HepG2 (cell line): Measurements from ENCODE around the gene MOGAT3. TPM values are rescaled to one million over a fixed set of nuclear protein-coding genes. Genes with fewer than 3 reads are reported as not detected.

Source experiments
- AGO2 ChIP-seq: fragments of 200-400 bp; formaldehyde crosslinking; optimal IDR thresholded peaks from 2 replicates; pipeline ENCODE3; 2017; ENCODE audit warnings: mild to moderate bottlenecking, low read depth, low read length, moderate library complexity
- BCL6 ChIP-seq: IDR thresholded peaks from 2 replicates; pipeline ENCODE4 v1.6.1; 2016; ENCODE audit warnings: missing genetic modification reagents, missing compliant biosample characterization
- HINFP ChIP-seq: sonication (generic); formaldehyde crosslinking; IDR thresholded peaks from 2 replicates; pipeline ENCODE4 v1.4.0; 2020; ENCODE audit warnings: low read depth, mild to moderate bottlenecking, missing genetic modification reagents
- HMGXB4 ChIP-seq, 2 experiments: sonication (generic) in 1 of 2; formaldehyde crosslinking in 1 of 2; IDR thresholded peaks; 2 replicates each; pipeline versions ENCODE4 v1.4.0 to v1.6.1; 2018 to 2020; ENCODE audit warnings: missing genetic modification reagents in 2 of 2, borderline replicate concordance in 1 of 2, low read depth in 1 of 2, mild to moderate bottlenecking in 1 of 2, missing biosample characterization in 1 of 2
- HNRNPH1 ChIP-seq: fragments of 200-400 bp; formaldehyde crosslinking; optimal IDR thresholded peaks from 2 replicates; pipeline ENCODE3; 2017; ENCODE audit warnings: mild to moderate bottlenecking, low read depth, low read length
- JUN ChIP-seq: sonication (generic); formaldehyde crosslinking; IDR thresholded peaks from 2 replicates; pipeline ENCODE4 v1.4.0; 2020; ENCODE audit warnings: mild to moderate bottlenecking, missing genetic modification reagents
- NRL ChIP-seq: sonication (generic); formaldehyde crosslinking; IDR thresholded peaks from 2 replicates; pipeline ENCODE4 v1.5.0; 2020; ENCODE audit warnings: missing genetic modification reagents, mild to moderate bottlenecking, moderate library complexity, borderline replicate concordance
- PAWR ChIP-seq: sonication (generic); formaldehyde crosslinking; IDR thresholded peaks from 2 replicates; pipeline ENCODE4 v1.4.0; 2020; ENCODE audit warnings: missing genetic modification reagents, mild to moderate bottlenecking, borderline replicate concordance
- REPIN1 ChIP-seq: sonication (generic); formaldehyde crosslinking; IDR thresholded peaks from 2 replicates; pipeline ENCODE4 v1.8.0; 2022; ENCODE audit warnings: missing genetic modification reagents, low read depth, mild to moderate bottlenecking, borderline replicate concordance
- STAT6 ChIP-seq: sonication (generic); formaldehyde crosslinking; IDR thresholded peaks from 2 replicates; pipeline ENCODE4 v1.4.0; 2020; ENCODE audit warnings: missing genetic modification reagents, mild to moderate bottlenecking, borderline replicate concordance
- TP53 ChIP-seq: sonication (generic); formaldehyde crosslinking; conservative IDR thresholded peaks from 2 replicates; pipeline ENCODE4 v1.4.0; 2020; ENCODE audit warnings: missing genetic modification reagents
- U2AF1 ChIP-seq: fragments of 200-400 bp; formaldehyde crosslinking; optimal IDR thresholded peaks from 2 replicates; pipeline ENCODE3; 2017; ENCODE audit warnings: mild to moderate bottlenecking, low read depth, low read length
- ZFP91 ChIP-seq: sonication (generic); formaldehyde crosslinking; IDR thresholded peaks from 2 replicates; pipeline ENCODE4 v1.9.0; 2022; ENCODE audit warnings: missing genetic modification reagents, mild to moderate bottlenecking, borderline replicate concordance
- ZFX ChIP-seq: sonication (generic); formaldehyde crosslinking; IDR thresholded peaks from 2 replicates; pipeline ENCODE4 v1.4.0; 2020; ENCODE audit warnings: mild to moderate bottlenecking, low read depth, missing genetic modification reagents, moderate library complexity
- ZNF160 ChIP-seq: sonication (generic); formaldehyde crosslinking; IDR thresholded peaks from 2 replicates; pipeline ENCODE4 v1.8.0; 2022; ENCODE audit warnings: mild to moderate bottlenecking, inconsistent platforms, missing genetic modification reagents
- ZNF552 ChIP-seq: sonication (generic); formaldehyde crosslinking; IDR thresholded peaks from 2 replicates; pipeline ENCODE4 v1.9.0; 2022; ENCODE audit warnings: missing genetic modification reagents, mild to moderate bottlenecking, borderline replicate concordance
- ZNF605 ChIP-seq: sonication (generic); formaldehyde crosslinking; IDR thresholded peaks from 2 replicates; pipeline ENCODE4 v1.8.0; 2022; ENCODE audit warnings: mild to moderate bottlenecking, missing genetic modification reagents
- ZNF768 ChIP-seq: sonication (generic); formaldehyde crosslinking; IDR thresholded peaks from 2 replicates; pipeline ENCODE4 v1.4.0; 2020; ENCODE audit warnings: missing genetic modification reagents
- ZNF772 ChIP-seq: sonication (generic); formaldehyde crosslinking; IDR thresholded peaks from 2 replicates; pipeline ENCODE4 v1.5.0; 2020; ENCODE audit warnings: mild to moderate bottlenecking, missing genetic modification reagents
- ZNF792 ChIP-seq: IDR thresholded peaks from 2 replicates; pipeline ENCODE4 v1.6.1; 2016
- ZSCAN31 ChIP-seq: sonication (generic); formaldehyde crosslinking; IDR thresholded peaks from 2 replicates; pipeline ENCODE4 v1.5.0; 2020; ENCODE audit warnings: low read depth, mild to moderate bottlenecking, missing genetic modification reagents
- polyA plus RNA-seq, 8 experiments: library from polyadenylated mRNA; depleted of rRNA in 3 of 8; stranded (reverse) in 7 of 8; unstranded in 1 of 8; fragments of >200 nt; fragmentation: Illumina TruSeq in 4 of 8; extraction: Trizol in 4 of 8; gene quantifications; 2 replicates each; pipeline versions ENCODE4 v1.2.1 to v1.2.3, GENCODE V29; 2011 to 2016; ENCODE audit warnings: low read depth in 4 of 8, missing spikeins in 1 of 8, mixed read lengths in 1 of 8; ENCODE audit not compliant: insufficient read depth in 1 of 8
- total RNA-seq, 5 experiments: library from RNA; depleted of rRNA; stranded (reverse); fragments of >200 nt; fragmentation: Illumina TruSeq; extraction: Trizol; gene quantifications; 2 replicates each; pipeline ENCODE4 v1.2.3, GENCODE V29; 2016; ENCODE audit warnings: low read depth in 1 of 5

The MOGAT3 gene
- total and polyA plus RNA-seq, 2 of the 13 experiments (the other 11 are each of a cell fraction or from before 2014, with no cell fraction given) = 22.5 to 30.5 TPM

- TF ChIP-seq ZNF552 (CRISPR knock-in tag) = 0 out of 2 replicates have a peak, but pooled peaks have one; percentile 10
- TF ChIP-seq HMGXB4 (CRISPR knock-in tag; IDR thresholded peaks at IDR 0.05; ENCODE audit: borderline replicate concordance in 1 of 2, low read depth in 1 of 2) = peak in 1 of 2 experiments; percentile 63; a peak in 1 of 4 replicates
- 0 out of 2 replicates have a peak, but pooled peaks have one; percentile 17 for TF ChIP-seq JUN (CRISPR knock-in tag)
- peak; percentile 55; the same call in 1 of the 2 replicates for TF ChIP-seq ZSCAN31 (CRISPR knock-in tag)
- no peak for TF ChIP-seq TP53
- TF ChIP-seq ZNF160 = peak; percentile 13; the same call in 1 of the 2 replicates
- no peak for TF ChIP-seq BCL6 (CRISPR knock-in tag)
- no peak for TF ChIP-seq STAT6
- no peak for TF ChIP-seq U2AF1
- 0 out of 2 replicates have a peak, but pooled peaks have one; percentile 31 for TF ChIP-seq ZNF772
- TF ChIP-seq ZFX (CRISPR knock-in tag) = 0 out of 2 replicates have a peak, but pooled peaks have one; percentile 11
- TF ChIP-seq HINFP (CRISPR knock-in tag) = no peak
- TF ChIP-seq NRL (CRISPR knock-in tag) = 0 out of 2 replicates have a peak, but pooled peaks have one; percentile 56
- peak; percentile 11 for TF ChIP-seq HNRNPH1
- peak; percentile 77 for TF ChIP-seq AGO2
- 0 out of 2 replicates have a peak, but pooled peaks have one; percentile 25 for TF ChIP-seq ZNF792 (CRISPR knock-in tag)
- TF ChIP-seq ZNF605 (CRISPR knock-in tag) = 0 out of 2 replicates have a peak, but pooled peaks have one; percentile 50
- TF ChIP-seq ZFP91 (CRISPR knock-in tag) = peak; percentile 45; the same call in 1 of the 2 replicates
- 0 out of 2 replicates have a peak, but pooled peaks have one; percentile 23 for TF ChIP-seq ZNF768 (CRISPR knock-in tag)
- TF ChIP-seq REPIN1 (CRISPR knock-in tag) = peak; percentile 29; the same call in 1 of the 2 replicates
- no peak for TF ChIP-seq PAWR (CRISPR knock-in tag)
These were observed 16.1 kb upstream of the MOGAT3 start (continued) for GRCh38 chr7:101216860-101217387.
